Peyer's patch (tissue), 4 donors: ENCODE results near the gene IFFO2.

ENCODE experiments used
- POLR2A ChIP-seq, 2 donors: fragments of 450-650 bp; IDR thresholded peaks; one replicate each; pipeline ENCODE4 v1.5.1; 2017; ENCODE audit warnings: antibody characterized with exemption in 2 of 2, mild to moderate bottlenecking in 2 of 2, moderate library complexity in 2 of 2
- TF ChIP-seq, protein P1 (sequence below), 6 experiments: fragments of 450-650 bp in 4 of 6; fragments of 200-600 bp in 2 of 6; sonication (generic) in 1 of 6; IDR thresholded peaks; one replicate each; pipeline ENCODE4 v1.5.1; 2017 to 2019; ENCODE audit warnings: antibody characterized with exemption in 6 of 6, mild to moderate bottlenecking in 3 of 6, moderate library complexity in 1 of 6

DNA sequence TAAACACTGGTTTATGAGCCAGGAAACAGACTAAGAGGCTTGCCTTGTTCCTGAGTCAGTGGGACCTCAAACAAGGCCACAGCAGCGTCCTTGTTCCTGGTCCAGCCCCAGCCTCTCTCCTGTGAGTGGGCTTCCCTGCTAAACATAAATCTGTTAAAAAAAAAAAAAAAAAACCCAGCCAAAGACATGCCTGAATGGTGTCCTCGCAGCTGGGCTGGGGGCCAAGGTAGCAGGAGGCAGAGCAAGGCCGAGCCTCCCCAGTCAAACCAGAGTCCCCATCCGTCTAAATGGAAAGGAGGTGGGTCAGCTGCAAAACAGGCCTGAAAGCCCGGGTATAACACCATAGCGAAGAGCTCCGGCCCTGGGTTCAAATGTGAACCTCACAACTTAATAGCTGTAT lies 18.1 kb upstream of the IFFO2 start:
- TF ChIP-seq, protein P1, sequence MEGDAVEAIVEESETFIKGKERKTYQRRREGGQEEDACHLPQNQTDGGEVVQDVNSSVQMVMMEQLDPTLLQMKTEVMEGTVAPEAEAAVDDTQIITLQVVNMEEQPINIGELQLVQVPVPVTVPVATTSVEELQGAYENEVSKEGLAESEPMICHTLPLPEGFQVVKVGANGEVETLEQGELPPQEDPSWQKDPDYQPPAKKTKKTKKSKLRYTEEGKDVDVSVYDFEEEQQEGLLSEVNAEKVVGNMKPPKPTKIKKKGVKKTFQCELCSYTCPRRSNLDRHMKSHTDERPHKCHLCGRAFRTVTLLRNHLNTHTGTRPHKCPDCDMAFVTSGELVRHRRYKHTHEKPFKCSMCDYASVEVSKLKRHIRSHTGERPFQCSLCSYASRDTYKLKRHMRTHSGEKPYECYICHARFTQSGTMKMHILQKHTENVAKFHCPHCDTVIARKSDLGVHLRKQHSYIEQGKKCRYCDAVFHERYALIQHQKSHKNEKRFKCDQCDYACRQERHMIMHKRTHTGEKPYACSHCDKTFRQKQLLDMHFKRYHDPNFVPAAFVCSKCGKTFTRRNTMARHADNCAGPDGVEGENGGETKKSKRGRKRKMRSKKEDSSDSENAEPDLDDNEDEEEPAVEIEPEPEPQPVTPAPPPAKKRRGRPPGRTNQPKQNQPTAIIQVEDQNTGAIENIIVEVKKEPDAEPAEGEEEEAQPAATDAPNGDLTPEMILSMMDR (IDR thresholded peaks at IDR 0.05), result no peak
- no peak for TF ChIP-seq POLR2A (IDR thresholded peaks at IDR 0.05)
